ENCODE data around the gene AR.

The AR gene

GRCh38 chrX:67543818-67544217 lies at the start of gene AR:
Gene AR (plus strand): TSS chrX:67544021. CDS start chrX:67545147, 1,126 bp downstream.
- DNase-seq = no peak

DNA sequence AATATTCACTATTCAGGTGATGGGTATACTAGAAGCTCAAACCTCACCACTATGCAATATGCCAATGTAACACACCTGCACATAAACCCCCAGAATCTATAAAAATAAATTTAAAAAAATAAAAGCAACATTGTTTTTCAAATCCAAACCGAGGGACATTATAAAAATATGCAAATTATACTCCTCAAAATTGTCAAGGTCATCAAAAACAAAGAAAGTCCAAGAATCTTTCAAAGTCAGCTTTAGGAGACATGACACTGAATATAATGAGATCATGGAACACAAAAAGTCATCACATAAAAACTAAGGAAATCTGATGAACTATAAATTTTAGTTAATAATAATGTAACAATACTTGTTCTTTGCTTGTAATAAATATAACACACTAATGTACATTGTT lies 43.2 kb upstream of the AR start:
- DNase-seq = no peak

DNA sequence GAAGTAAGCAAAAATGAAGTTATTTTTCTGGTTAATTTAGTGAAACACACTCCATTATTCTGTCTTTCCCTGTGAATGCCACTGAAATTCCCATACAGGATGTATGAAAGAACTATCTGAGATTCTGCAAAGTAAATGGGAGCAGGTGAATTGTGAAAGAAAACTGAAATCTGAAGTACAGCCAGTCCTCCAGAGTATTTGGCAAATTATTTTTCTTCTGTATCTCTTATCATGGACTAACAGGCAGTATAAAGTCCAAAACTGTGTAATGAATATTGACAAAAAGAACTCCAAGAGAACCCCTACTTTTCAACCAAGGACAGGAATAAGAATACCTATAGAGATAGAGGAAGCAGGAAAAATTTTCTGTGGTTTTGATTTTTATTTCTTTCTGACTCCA lies 40.8 kb upstream of the AR start:
- DNase-seq = no peak

- DNase-seq = no peak
These were observed 40.4 kb upstream of the AR start for GRCh38 chrX:67503453-67503852.

DNA sequence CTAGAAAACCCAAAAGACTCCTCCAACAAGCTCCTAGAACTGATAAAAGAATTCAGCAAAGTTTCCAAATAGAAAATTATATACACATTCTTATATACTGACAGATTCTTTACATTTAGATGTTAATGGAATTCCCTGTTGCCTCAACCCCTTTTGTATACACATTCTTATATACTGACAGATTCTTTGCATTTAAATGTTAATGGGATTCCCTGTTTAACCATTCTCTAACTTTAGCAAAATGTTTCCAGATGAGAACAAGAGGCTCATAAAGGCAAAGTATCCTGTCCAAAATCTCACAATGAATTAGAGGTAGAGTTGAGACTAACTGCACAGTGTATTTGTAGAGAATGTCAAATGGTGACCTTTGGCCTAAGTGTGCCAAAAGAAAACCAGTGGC lies 23.1 kb upstream of the AR start:
- no peak for DNase-seq

DNA sequence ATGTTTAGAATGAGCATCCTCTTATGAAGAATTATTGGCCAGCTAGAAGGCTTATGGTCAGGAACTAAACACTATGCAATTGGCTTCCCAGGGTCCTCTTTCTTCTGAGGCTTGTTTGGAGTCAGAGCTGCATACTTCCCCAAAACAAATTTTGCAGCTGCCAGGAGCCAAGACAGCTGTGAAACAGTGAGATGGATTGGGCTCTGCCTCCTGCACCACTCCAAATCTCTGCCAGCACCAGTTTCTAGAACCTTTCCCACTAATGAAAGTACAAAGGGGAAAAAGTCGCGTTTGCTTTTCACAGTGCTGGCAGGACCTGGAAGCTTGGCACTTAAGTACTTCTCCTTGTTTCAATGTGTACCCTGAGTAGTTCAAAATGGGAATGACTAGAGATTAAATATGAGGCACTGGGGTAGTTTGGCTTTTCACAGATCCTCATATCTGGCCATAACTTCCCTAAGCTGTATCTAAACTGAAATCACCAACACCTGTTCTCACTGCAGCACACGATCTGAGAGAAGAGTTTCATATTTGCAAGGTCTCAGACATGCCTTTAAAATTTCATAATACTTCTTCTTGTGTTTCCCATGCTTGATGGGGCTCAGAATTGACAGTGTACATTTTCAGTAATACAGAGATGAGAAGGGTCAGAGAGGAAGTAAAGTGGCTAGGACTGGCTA lies 20.7 kb upstream of the AR start:
- no peak for DNase-seq

GRCh38 chrX:67523932-67524331 lies 19.9 kb upstream of the AR start:
- DNase-seq = no peak

- no peak for DNase-seq
These were observed 19.4 kb upstream of the AR start for GRCh38 chrX:67524428-67524827.

DNA sequence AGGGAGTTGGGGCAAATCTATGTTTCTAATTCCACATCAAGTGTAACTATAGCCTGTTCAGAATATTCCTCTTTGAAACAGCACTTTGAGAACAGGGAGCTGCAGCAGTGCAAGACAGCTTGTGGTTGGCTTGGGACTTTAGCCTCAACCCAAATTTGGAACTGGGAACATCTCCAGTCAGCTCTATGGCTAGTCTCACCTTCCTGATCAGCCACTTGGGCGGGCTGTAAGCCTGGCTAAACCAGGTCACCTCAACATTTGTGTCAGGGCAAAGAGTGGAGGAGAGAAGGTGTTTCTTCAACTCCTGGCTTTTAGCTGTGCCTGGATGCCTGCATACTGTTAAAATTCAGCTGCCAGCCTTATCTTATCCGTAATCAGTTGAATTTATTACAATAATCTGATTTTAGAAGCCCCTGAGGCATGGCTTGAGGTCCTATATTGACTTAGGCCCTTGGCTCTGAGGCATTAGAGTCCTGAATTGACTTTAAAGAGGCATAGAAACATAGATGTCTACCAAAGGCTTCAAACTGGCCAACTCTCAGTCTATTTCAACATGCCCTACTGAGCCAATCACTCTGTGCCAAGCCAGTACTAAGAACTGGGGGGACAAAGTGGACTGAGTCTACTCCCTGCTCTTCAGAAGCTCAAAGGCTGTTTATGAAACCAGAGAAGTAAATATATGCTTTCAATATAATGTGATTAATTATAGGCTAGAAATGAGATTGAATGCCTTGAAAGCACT lies 18.7 kb upstream of the AR start:
- DNase-seq = no peak

- no peak for DNase-seq
These were observed 7.3 kb upstream of the AR start for GRCh38 chrX:67536564-67536963.

DNA sequence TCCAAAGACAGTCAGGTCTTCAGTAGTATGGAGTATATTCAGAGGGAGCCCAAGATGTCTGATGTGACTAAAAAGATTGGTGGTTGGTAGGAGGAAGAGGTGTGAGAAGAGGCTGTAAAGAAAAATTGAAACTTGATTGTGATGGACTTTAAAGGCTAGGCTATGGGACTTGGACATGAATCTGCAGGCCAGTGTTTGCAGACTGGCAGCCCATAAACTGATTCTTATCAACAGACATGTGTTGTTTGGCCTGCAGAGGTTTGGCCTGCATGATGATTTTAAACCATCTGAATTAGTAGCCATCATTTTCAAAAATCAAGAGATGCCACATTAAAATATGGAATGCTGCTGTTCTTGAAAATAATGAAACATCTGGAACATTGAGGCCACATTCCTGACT lies 5.4 kb upstream of the AR start:
- DNase-seq = no peak

- DNase-seq = no peak
These were observed 637 bp downstream of the AR start for GRCh38 chrX:67544281-67545035.

GRCh38 chrX:67545036-67545821 lies 1.4 kb downstream of the AR start:
- DNase-seq = no peak

DNA sequence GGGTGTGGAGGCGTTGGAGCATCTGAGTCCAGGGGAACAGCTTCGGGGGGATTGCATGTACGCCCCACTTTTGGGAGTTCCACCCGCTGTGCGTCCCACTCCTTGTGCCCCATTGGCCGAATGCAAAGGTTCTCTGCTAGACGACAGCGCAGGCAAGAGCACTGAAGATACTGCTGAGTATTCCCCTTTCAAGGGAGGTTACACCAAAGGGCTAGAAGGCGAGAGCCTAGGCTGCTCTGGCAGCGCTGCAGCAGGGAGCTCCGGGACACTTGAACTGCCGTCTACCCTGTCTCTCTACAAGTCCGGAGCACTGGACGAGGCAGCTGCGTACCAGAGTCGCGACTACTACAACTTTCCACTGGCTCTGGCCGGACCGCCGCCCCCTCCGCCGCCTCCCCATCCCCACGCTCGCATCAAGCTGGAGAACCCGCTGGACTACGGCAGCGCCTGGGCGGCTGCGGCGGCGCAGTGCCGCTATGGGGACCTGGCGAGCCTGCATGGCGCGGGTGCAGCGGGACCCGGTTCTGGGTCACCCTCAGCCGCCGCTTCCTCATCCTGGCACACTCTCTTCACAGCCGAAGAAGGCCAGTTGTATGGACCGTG lies 2.2 kb downstream of the AR start:
- DNase-seq = no peak

DNA sequence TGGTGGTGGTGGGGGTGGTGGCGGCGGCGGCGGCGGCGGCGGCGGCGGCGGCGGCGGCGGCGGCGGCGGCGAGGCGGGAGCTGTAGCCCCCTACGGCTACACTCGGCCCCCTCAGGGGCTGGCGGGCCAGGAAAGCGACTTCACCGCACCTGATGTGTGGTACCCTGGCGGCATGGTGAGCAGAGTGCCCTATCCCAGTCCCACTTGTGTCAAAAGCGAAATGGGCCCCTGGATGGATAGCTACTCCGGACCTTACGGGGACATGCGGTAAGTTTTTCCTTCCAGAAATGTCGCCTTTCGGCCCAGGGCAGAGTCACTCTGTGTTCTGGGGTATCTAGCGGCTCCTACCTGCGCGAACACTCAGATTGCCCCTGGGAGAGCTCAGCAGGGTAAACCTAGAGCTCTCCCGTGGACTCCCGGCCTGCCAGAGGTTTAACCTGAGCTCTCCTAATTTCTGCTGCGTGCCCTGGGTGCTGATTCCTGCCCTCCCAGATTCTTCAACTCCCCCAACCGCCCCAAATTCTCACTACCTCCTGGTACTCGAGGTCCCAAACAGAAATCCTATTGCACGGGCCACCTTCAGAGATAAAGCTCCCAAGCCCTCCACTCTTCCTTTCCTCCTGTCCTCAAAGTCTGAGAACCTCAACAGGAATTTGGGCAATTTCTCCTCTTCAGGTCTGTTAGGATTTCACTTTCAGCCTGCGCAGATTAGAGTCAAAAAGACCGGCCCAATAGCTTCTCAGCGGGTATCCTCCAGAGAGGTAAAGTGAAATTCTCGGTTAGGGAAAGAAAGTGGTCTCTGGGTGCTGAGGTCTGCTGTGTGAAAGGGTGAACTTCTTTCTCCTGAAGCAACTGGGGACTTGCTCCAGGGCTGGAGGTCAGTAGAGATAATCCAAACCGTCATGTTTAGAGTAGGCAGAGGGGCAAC lies 2.9 kb downstream of the AR start:
- no peak for DNase-seq

GRCh38 chrX:67555578-67556203 lies 11.9 kb downstream of the AR start:
- DNase-seq = no peak

GRCh38 chrX:67558267-67558666 lies 14.4 kb downstream of the AR start:
- DNase-seq = no peak

DNA sequence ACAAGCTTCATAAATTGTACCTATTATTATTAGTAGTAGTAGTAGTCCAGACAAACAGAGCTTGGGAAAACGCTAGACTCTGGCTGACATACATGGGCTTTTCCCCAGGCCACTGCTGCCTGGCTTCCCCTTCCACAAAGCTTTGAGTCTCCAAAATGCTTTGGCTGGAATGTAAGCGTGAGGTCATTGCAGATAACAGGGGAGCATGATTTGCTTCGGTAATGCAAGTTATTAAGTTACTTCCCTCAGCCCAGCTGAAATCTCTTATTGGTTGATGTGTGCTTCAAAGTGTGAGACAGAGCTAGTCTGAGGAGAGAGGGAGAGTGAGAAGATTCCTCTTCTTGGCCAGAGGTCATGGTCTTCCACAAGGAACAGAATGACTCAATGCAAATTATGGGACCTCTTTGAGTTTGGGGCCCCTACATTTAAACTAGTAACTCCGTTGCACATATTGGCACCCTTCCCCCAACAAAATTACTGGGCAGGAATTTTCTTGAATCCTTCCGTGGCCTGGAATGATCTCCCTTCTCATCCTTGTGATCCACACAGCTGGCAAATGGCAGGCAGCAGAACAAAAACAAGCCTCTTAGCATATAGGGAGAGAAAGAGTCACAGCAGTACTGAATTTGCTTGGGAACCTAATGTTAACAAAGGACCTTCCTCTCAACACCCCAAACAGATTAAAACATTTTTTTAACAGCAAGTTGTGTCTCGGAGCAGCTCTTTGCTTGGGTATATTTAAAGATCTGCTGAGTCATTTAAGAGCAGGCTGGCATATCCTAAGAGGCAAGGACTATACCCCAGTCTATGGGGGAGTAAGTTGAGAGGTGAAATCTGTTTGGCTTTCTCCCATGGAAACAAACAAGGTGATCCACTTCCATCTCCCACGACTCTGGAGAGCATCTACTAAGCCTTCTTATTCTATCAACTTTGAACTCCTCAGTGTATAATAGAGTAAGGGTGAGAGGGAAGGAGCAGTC lies 19.9 kb downstream of the AR start:
- no peak for DNase-seq

- no peak for DNase-seq
These were observed 20.7 kb downstream of the AR start for GRCh38 chrX:67564475-67564874.

GRCh38 chrX:67568769-67569168 lies 24.9 kb downstream of the AR start:
- DNase-seq = no peak

All from activated gamma-delta T cell treated with Interleukin-2 at 50 U/mL for 16 hours (primary cell).